Left lung (tissue), 14 donors: ENCODE data around the gene ARF3. TPM values are rescaled to one million over a fixed set of nuclear protein-coding genes. Genes with fewer than 3 reads are reported as not detected.

Source experiments
- ATAC-seq: fragments of 200-7000 bp; cut with Tn5 transposase; one replicate; pipeline ENCODE4 v1.9.1; 2020; ENCODE audit warnings: moderate library complexity
- DNase-seq, 4 donors: peaks; one replicate each; pipeline ENCODE4 v3.0.0-alpha.2; 2013 to 2020
- H3K27ac ChIP-seq, 2 donors: fragments of 200-600 bp; sonication (generic) in 1 of 2; one replicate each; pipeline versions ENCODE4 v1.5.0 to v1.8.0; 2020 to 2021
- H3K27me3 ChIP-seq, 2 donors: fragments of 200-600 bp; sonication (generic) in 1 of 2; one replicate each; pipeline versions ENCODE4 v1.5.0 to v1.8.0; 2020 to 2021
- H3K36me3 ChIP-seq, 2 donors: fragments of 200-600 bp; sonication (generic) in 1 of 2; one replicate each; pipeline versions ENCODE4 v1.5.0 to v1.8.0; 2020 to 2021
- H3K4me1 ChIP-seq, 2 donors: fragments of 200-600 bp; one replicate each; pipeline ENCODE4 v1.8.0; 2021
- H3K4me3 ChIP-seq, 2 donors: fragments of 200-600 bp; sonication (generic) in 1 of 2; one replicate each; pipeline versions ENCODE4 v1.5.0 to v1.8.0; 2020 to 2021; ENCODE audit warnings: mild to moderate bottlenecking in 1 of 2
- H3K9me3 ChIP-seq, 2 donors: fragments of 200-600 bp; sonication (generic) in 1 of 2; one replicate each; pipeline versions ENCODE4 v1.5.0 to v1.8.0; 2020 to 2021
- intact Hi-C, 2 donors: fragments of 100-400 bp; cut with DNase I; formaldehyde crosslinking; loops; one replicate each; pipeline versions ENCODE4 v1.11.2 to v1.14.2; 2022
- long read RNA-seq, 12 donors: library from polyadenylated mRNA in 2 of 12; unstranded in 2 of 12; transcript quantifications; one replicate each; pipeline ENCODE4 v2.0.0 and lab custom pipeline, GENCODE V29; 2019 to 2026
- polyA plus RNA-seq, 6 donors: library from polyadenylated mRNA; unstranded; fragments of 120-200 nt; gene quantifications; one replicate each; pipeline ENCODE4 v1.2.1, GENCODE V29; 2013; ENCODE audit not compliant: insufficient read length in 6 of 6
- total RNA-seq, 2 donors: library from RNA; stranded (reverse); fragmentation: NEBNext Ultra II Directional; extraction: Animal tissue kit (Norgen Biotek cat#: 25700); gene quantifications; one replicate each; pipeline ENCODE4 v1.2.1, GENCODE V29; 2021
- TF ChIP-seq, protein P1 (sequence below), 2 donors: fragments of 200-600 bp; sonication (generic) in 1 of 2; IDR thresholded peaks; one replicate each; pipeline versions ENCODE4 v1.5.0 to v1.8.0; 2021; ENCODE audit warnings: antibody characterized with exemption in 2 of 2
- donor health status: DM: no; HTN: yes; CAD: no.
- donor health status: DM: no; HTN: no; CAD: no.

ARF3 gene
- total RNA-seq: 100 to 1,000 TPM; 184 to 186 TPM
- polyA plus RNA-seq: 100 to 1,000 TPM in 3 of 6 donors, 10 to 100 TPM in 3; 91.8 to 116 (median 102) TPM
- long read RNA-seq, donor 1, full-length matches to known transcripts: 41 of 46 reads
- long read RNA-seq, donor 1, partial matches to known transcripts: 5 of 46 reads
- long read RNA-seq, donor 1, other reads (novel, unspliced or antisense): 0 of 46 reads
- long read RNA-seq, donor 2, full-length matches to known transcripts: 27 of 27 reads
- long read RNA-seq, donor 2, partial matches to known transcripts: 0 of 27 reads
- long read RNA-seq, donor 2, other reads (novel, unspliced or antisense): 0 of 27 reads
- long read RNA-seq, donor 3, full-length matches to known transcripts: 32 of 32 reads
- long read RNA-seq, donor 3, partial matches to known transcripts: 0 of 32 reads
- long read RNA-seq, donor 3, other reads (novel, unspliced or antisense): 0 of 32 reads
- long read RNA-seq, donor 4, full-length matches to known transcripts: 22 of 28 reads
- long read RNA-seq, donor 4, partial matches to known transcripts: 1 of 28 reads
- long read RNA-seq, donor 4, other reads (novel, unspliced or antisense): 5 of 28 reads
- long read RNA-seq, donor 5, full-length matches to known transcripts: 24 of 29 reads
- long read RNA-seq, donor 5, partial matches to known transcripts: 5 of 29 reads
- long read RNA-seq, donor 5, other reads (novel, unspliced or antisense): 0 of 29 reads
- long read RNA-seq, donor 6, full-length matches to known transcripts: 37 of 43 reads
- long read RNA-seq, donor 6, partial matches to known transcripts: 6 of 43 reads
- long read RNA-seq, donor 6, other reads (novel, unspliced or antisense): 0 of 43 reads
- long read RNA-seq, donor 7, full-length matches to known transcripts: 19 of 19 reads
- long read RNA-seq, donor 7, partial matches to known transcripts: 0 of 19 reads
- long read RNA-seq, donor 7, other reads (novel, unspliced or antisense): 0 of 19 reads
- long read RNA-seq, donor 8, full-length matches to known transcripts: 21 of 21 reads
- long read RNA-seq, donor 8, partial matches to known transcripts: 0 of 21 reads
- long read RNA-seq, donor 8, other reads (novel, unspliced or antisense): 0 of 21 reads
- long read RNA-seq, donor 9: 0 reads
- long read RNA-seq, donor 10, full-length matches to known transcripts: 35 of 40 reads
- long read RNA-seq, donor 10, partial matches to known transcripts: 1 of 40 reads
- long read RNA-seq, donor 10, other reads (novel, unspliced or antisense): 4 of 40 reads
- long read RNA-seq, donor 11, full-length matches to known transcripts: 93 of 116 reads
- long read RNA-seq, donor 11, partial matches to known transcripts: 23 of 116 reads
- long read RNA-seq, donor 11, other reads (novel, unspliced or antisense): 0 of 116 reads
- long read RNA-seq, donor 12, full-length matches to known transcripts: 28 of 28 reads
- long read RNA-seq, donor 12, partial matches to known transcripts: 0 of 28 reads
- long read RNA-seq, donor 12, other reads (novel, unspliced or antisense): 0 of 28 reads

DNA sequence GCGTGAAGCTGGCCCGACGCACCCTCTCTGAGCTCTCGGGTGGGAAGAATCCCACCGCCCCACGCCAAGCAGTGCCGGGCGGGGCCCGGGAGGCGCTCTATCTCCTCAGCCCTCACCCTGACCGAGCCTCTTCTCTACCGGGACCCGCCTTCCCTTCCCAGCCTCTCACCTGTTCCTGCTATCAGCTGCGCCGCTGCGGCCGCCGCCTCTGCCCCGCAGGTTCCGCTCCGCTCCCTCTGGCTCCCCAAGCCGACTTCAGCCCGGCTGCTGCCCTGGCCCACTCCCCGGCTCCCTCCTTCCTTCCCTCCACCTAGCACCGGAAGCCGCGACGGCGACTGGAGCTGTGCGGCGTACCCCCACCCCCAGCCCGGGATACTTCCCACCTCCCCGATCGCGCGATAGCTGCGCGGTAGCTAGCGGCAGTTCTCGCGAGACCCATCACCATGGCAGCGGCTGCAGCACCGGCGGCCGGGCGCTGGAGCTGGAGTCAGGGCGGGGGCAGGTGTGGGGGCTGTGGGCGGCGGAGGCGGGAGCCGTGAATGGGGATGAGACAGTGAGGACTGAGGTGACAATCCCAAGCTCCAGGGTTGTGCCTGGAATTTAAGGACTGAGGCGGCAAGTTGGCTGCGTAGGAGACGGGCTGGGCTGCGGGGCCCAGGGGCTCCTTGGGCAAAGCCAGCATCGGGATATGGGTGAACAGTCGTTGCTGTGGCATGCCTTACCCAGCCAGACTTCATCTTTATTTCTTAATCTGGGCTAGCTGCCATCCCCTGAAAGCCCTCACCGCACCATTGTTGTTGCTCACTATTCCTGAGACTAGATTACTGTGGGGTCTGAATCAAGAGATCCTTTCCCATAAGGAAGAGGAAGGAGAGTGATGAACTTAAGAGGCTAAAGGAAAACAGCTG is at the start of gene ARF3:
Gene ARF3, minus strand, starts transcription at position 347 of the 908 bp plus-strand sequence. CDS start 16,392 bp downstream, outside the sequence.
- TF ChIP-seq, protein P1, sequence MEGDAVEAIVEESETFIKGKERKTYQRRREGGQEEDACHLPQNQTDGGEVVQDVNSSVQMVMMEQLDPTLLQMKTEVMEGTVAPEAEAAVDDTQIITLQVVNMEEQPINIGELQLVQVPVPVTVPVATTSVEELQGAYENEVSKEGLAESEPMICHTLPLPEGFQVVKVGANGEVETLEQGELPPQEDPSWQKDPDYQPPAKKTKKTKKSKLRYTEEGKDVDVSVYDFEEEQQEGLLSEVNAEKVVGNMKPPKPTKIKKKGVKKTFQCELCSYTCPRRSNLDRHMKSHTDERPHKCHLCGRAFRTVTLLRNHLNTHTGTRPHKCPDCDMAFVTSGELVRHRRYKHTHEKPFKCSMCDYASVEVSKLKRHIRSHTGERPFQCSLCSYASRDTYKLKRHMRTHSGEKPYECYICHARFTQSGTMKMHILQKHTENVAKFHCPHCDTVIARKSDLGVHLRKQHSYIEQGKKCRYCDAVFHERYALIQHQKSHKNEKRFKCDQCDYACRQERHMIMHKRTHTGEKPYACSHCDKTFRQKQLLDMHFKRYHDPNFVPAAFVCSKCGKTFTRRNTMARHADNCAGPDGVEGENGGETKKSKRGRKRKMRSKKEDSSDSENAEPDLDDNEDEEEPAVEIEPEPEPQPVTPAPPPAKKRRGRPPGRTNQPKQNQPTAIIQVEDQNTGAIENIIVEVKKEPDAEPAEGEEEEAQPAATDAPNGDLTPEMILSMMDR (IDR thresholded peaks at IDR 0.05): peak in 1 of 2 donors; percentile 5
- intact Hi-C loops: no loop called here
- ATAC-seq: peak; percentile 93

DNA sequence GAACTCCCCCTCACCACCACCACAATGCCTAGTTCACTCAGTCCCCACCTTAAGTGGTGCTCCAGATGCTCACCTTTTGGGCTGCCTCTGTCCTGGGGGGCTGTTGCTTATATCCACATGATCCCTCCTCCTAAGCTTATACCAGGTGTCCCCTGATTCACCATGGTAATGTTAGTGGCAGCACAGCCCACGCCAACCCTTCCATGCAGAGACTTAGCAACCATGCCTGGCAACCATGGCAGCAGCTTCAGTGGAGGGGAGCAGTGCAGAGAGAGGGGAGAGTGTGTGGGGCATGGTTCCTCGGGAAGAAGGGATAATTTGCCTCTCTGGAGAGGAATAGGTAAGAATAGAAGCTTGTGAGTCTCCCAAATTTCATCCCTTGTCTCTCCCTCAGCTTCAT is 43.1 kb upstream of the ARF3 start:
- no peaks in the 10 kb centered on the region for H3K9me3 ChIP-seq
- peaks cover 0 to 50% of the 10 kb centered on the region in 2 donors for H3K36me3 ChIP-seq
- H3K27me3 ChIP-seq: peaks cover 17 to 64% of the 10 kb centered on the region in 2 donors

More for the DNA sequence above, at the start of gene ARF3:
- H3K9me3 ChIP-seq: no peaks in the 10 kb centered on the region
- H3K27me3 ChIP-seq: peaks cover 0 to 7% of the 10 kb centered on the region in 2 donors
- H3K4me3 ChIP-seq: peak within 1 kb of the TSS; percentile 97 to 100
- peaks cover 3 to 10% of the 10 kb centered on the region in 2 donors for H3K36me3 ChIP-seq
- peak within 1 kb of the TSS; percentile 82 to 89 for H3K27ac ChIP-seq
- H3K4me1 ChIP-seq: peaks cover 12 to 38% of the 10 kb centered on the region in 2 donors
- DNase-seq: peak; percentile 89 to 99 (median 96)

DNA sequence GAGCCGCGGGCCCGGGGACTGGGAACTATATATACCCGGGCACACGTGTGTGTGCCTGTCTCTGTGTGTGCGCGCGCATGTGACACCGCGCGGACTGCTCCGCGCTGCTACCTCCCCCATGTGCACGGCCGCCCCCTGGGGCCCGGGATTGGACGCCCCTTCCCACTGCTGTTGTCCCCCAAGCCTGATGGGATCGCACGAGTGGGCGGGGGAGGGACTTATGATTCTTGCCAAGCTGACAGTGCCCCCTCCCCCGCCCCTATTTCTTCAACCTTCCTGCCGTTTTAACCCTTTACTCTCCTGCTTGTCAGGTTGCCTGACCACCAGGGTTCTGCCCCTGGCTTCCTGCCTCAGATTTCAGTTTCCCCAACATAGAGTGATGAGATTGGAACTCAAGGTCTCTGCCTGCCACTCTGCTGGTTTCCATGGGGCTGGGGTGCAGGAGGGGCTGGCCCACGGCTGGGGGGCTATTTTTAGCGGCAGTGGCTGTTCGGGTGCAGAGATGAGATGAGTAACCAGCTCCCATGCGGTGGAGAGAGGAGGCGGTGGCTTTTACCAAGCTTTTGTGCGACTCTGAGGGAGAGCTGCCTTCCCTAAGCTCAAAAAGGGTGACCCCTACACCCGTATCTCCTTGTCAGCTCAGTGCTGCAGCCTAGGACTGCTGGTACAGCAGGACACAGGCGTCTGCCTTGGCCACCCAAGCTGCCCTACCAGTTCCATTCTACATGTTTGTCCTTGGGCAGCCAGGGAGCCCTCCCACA is 42.3 kb upstream of the ARF3 start, which contains the start of gene DDN:
Gene DDN, minus strand, starts transcription at position 5 of the 761 bp plus-strand sequence. CDS start 88 bp downstream, outside the sequence.
- Histone ChIP-seq H3K27ac (no peak within 1 kb of the TSS), H3K9me3 (no peaks in the 10 kb centered on the region), H3K36me3 (peaks cover 0 to 44% of the 10 kb centered on the region in 2 donors), H3K4me1 (peaks cover 17 to 55% of the 10 kb centered on the region in 2 donors), H3K4me3 (peak within 1 kb of the TSS; percentile 36 to 52), H3K27me3 (peaks cover 24 to 72% of the 10 kb centered on the region in 2 donors)
- ATAC-seq: peak; percentile 5
- intact Hi-C loops: no loop called here
- peak in 1 of 4 donors; percentile 83 for DNase-seq
- TF ChIP-seq, protein P1 (IDR thresholded peaks at IDR 0.05): no peak

More for the DNA sequence above, 43.1 kb upstream of the ARF3 start:
- Histone ChIP-seq H3K4me3 (no peak overlapping the region), H3K27ac (no peak overlapping the region), H3K4me1 (peaks cover 17 to 50% of the 10 kb centered on the region in 2 donors)
- TF ChIP-seq, protein P1 (IDR thresholded peaks at IDR 0.05): no peak
- DNase-seq (no peak), ATAC-seq (no peak)
- intact Hi-C loops: no loop called here
